HG03139 (cell line): ENCODE measurements around the gene EYA2.
"Not testable (repeated sequence)": the region's sequence is repeated elsewhere in the genome, so short reads cannot be mapped to it uniquely, and the experiment has no call there.

ENCODE experiments used
- ATAC-seq: cut with Tn5 transposase; IDR thresholded peaks from one replicate; pipeline ENCODE4 v1.9.1; 2021; ENCODE audit not compliant: unreplicated experiment

Gene EYA2

DNA sequence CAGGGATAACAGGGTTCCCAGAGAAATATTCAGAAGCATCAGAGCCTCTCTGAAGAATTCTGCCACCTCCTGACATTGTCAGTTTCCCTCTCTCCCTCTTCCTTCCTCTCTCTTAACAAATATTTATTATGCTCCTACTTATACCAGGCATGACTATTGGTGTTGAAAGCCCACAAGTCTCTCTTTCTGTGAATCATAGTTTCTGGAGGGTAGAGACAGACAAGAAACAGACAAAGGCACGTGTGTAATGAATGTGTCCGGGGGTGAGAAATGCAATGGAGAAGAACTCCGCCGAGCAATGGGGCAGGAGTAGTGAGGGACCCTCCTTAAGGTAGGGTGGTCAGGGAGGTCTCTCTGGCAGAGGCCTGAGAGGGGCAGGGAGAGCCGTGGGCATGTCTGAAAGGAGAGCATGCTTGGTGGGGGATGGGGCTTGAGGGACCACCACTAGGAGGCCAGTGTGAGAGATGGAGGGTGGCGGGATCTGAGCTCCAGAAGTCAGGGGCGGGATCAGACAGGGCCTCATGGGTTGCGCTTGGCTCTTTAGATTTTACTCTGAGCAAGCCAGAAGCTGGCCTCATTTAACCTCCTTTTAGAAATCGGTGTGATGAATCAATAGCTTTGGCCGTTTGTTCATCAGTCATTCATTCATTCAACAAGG, 57.3 kb downstream of the EYA2 start:
- no peak for ATAC-seq

DNA sequence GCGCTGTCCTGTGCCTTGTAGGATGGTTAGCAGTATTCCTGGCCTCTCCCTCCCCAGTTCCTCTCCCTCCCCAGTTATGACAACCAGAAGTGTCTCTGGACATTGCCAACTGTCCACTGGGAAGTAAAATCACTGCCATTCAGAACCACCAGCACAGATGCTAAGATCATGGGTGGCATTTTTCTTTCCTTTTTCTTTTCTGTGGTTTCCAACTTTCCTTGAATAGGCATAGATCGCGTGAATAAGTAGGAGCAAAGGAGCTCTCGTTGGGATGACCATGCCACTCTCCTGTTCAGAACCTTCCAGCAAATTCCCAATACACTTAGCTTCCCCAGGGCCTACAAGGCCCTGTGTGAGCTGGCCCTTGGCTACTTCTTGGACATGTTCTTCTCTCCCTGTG, 59.0 kb downstream of the EYA2 start:
- no peak for ATAC-seq

- no peak for ATAC-seq
Measured at GRCh38 chr20:46954490-46955038, 59.9 kb downstream of the EYA2 start.

GRCh38 chr20:46955601-46956556, 61.2 kb downstream of the EYA2 start:
- no peak for ATAC-seq

GRCh38 chr20:46959081-46959692, 64.5 kb downstream of the EYA2 start:
- ATAC-seq, result no peak

DNA sequence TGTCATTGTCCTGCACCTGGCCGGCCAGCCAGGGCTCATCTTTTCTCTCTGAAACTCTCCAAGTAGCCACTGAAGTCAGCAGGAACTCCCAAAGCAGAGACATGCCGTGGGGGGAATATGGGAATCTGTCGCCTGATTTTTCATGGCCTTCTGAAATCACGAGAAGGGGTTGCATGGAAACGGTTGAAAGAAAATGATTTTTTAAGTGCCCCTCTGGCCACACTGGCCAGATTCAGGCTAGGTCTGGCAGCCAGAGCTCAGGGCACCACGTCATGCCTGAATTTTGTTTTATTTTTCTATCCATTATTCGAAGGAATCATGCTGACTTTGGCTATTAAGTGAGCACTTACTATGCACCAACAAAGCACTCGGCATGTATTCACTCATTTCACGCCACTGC, 65.2 kb downstream of the EYA2 start:
- ATAC-seq, result no peak

GRCh38 chr20:46960536-46960935, 65.9 kb downstream of the EYA2 start:
- ATAC-seq, result no peak

DNA sequence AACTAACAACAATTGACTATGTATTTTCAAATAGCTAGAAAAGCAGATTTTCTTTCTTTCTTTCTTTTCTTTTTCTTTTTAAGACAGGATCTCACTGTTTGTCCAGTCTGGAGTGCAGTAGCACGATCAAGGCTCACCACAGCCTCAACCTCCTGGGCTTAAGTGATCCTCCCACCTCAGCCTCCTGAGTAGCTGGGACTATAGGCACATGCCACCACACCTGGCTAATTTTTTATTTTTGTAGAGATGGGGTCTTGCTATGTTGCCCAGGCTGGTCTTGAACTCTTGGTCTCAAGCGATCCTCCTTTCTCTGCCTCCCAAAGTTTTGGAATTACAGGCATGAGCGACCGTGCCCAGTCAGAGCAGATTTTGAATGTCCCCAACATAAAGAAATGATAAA, 67.3 kb downstream of the EYA2 start:
- ATAC-seq, result not testable (repeated sequence)

- no peak for ATAC-seq
Measured at GRCh38 chr20:46962452-46963195, 68.0 kb downstream of the EYA2 start.

DNA sequence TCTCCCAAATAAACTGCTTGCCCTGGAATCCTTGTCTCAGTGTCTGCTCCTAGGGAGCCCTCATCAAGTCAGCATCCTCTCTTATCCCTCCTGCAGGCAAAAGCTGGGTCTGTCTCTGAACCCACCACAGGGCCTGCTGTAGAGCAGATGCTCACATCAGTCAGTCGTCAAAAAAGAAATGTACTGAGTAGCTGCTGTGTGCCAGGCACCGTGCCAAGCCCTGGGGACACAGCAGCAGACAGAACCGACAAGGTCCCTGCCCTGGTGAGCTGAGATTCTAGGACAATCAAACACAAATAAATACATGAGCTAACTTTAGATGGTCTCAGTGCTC, 68.5 kb downstream of the EYA2 start:
- no peak for ATAC-seq

DNA sequence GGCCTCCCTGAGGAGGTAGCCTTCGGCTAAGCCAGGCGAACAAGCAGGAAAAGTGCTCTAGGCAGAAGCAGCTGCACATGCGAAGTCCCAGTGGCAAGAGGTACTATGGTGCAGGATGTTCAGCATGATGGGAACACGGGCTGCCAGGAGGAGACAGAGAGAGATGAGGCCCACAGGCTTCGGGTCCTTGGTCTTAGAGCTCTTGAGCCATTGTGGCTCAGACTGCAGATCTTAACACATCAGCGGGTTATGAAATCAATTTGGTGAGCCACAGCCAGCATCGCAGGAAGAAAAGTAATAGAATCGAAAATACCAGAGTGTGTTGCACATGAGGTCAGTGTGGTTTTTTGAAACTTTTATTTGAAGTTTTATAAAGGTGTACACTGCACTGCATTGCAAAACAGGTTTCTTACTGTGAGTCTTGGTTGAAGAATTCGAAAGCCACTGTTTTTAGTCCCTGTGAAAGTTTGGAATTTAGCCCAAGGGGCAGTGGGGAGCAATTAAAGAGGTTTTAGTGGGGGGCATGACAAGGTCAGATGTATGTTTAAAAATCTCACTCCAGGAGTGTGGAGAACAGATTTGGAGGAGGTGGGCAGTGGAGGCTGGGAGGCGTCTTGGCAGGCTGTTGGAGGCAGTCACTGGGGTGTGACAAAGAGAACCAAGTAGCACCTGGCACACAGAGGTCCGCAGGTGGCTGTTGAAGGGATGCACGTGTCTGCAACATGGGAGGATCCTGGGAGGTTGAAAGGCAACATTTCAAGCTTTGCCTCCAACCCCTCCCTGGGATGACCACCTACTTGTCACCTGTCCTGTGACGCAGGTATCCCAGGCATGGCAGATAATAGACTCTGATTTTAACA, 69.3 kb downstream of the EYA2 start:
- ATAC-seq, result no peak

- no peak for ATAC-seq
Measured at GRCh38 chr20:46964618-46965455, 70.2 kb downstream of the EYA2 start.

DNA sequence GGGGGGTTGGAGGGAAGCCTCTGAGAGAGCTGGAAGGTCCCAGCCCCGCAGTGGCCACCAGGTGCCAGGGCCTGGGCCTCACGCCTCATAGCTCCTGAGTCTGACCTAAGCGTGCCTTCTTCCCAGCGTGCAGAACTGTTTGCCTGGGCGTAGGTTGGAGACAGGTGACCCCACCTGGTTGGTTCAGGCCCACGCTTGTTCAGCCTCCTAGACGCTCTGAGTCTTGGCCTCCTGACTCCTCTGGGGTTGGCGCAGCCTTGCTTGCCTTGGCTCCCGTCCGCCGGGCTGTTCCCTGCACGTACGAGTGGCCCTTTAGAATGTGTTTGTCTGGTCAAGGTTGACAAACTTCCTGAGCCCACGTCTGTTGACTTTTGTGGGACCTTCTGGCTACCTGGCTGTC, 70.8 kb downstream of the EYA2 start:
- ATAC-seq, result no peak

DNA sequence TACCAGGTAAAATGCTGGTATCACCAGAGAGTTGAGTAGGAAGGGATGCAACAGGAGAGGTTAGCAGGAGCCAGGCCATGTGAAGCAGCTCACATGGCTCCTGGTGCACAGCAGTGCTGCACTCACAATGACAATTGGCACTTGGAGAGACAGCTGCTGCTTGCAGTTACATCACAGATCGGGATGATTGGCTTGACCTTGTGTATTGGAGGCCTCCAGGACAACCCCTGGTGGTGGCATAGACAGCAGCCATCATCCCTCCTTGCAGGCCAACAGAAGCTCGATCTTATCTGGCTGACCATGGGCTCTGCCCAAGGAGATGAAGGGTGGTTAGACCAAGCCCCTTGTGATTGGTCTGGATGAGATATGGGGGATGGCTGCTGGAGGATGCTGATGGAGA, 73.0 kb downstream of the EYA2 start:
- ATAC-seq, result no peak

GRCh38 chr20:46970937-46971630, 76.4 kb downstream of the EYA2 start:
- ATAC-seq, result no peak

- no peak for ATAC-seq
Measured at GRCh38 chr20:46973766-46974165, 79.1 kb downstream of the EYA2 start.

- no peak for ATAC-seq
Measured at GRCh38 chr20:46974669-46975434, 80.2 kb downstream of the EYA2 start.

DNA sequence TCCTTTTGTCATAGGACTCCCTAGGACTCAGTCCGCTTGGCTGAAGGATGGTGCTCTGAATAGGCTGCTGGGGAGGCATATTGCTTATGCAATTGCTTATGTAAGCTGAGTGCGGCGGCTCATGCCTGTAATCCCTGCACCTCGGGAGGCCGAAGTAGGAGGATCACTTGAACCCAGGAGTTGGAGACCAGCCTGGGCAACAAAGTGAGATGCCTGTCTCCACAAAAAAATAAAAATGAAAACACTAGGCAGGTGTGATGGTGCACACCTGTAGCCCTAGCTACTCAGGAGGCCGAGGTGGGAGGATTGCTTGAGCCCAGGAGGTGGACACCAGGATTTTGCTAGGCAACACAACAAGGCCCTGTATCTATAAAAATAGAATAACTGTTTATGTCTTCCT, 81.3 kb downstream of the EYA2 start:
- ATAC-seq, result no peak
